Body of pancreas (tissue), 4 donors: ENCODE data around the gene REM2.

Experiments used
- POLR2A ChIP-seq, 3 donors: fragments of 450-650 bp; IDR thresholded peaks; one replicate each; pipeline ENCODE4 v1.6.1; 2016; ENCODE audit warnings: antibody characterized with exemption in 3 of 3, mild to moderate bottlenecking in 2 of 3
- TF ChIP-seq, protein P1 (sequence below), 7 experiments: fragments of 450-650 bp in 4 of 7; fragments of 200-600 bp in 3 of 7; sonication (generic) in 3 of 7; IDR thresholded peaks; one replicate each; pipeline ENCODE4 v1.5.1; 2016 to 2019; ENCODE audit warnings: antibody characterized with exemption in 7 of 7

- TF ChIP-seq, protein P1, sequence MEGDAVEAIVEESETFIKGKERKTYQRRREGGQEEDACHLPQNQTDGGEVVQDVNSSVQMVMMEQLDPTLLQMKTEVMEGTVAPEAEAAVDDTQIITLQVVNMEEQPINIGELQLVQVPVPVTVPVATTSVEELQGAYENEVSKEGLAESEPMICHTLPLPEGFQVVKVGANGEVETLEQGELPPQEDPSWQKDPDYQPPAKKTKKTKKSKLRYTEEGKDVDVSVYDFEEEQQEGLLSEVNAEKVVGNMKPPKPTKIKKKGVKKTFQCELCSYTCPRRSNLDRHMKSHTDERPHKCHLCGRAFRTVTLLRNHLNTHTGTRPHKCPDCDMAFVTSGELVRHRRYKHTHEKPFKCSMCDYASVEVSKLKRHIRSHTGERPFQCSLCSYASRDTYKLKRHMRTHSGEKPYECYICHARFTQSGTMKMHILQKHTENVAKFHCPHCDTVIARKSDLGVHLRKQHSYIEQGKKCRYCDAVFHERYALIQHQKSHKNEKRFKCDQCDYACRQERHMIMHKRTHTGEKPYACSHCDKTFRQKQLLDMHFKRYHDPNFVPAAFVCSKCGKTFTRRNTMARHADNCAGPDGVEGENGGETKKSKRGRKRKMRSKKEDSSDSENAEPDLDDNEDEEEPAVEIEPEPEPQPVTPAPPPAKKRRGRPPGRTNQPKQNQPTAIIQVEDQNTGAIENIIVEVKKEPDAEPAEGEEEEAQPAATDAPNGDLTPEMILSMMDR (IDR thresholded peaks at IDR 0.05) = no peak
- no peak for TF ChIP-seq POLR2A (IDR thresholded peaks at IDR 0.05)
Observed at GRCh38 chr14:22870811-22871223, 12.2 kb upstream of the REM2 start.
